Measurements from ENCODE around the gene OAS1. TPM values are rescaled to one million over a fixed set of nuclear protein-coding genes. Genes with fewer than 3 reads are reported as not detected.

OAS1 gene
- polyA plus RNA-seq, 1 donor (not counting 4 experiments of a cell fraction or from before 2014, with no cell fraction given) = 88.3 TPM

DNA sequence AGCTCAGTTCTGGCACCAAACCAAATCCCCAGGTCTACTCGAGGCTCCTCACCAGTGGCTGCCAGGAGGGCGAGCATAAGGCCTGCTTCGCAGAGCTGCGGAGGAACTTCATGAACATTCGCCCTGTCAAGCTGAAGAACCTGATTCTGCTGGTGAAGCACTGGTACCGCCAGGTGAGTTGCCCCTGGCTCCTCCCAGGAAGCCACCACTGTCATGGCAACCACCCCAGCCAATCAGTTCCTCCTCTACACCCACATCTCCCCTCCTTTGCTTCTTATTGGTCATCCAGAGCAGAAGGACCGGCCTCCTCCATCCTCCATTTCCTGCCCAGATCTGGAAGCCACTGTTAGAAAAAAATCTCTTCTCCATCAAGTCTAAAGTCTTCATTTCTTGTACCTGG, 54.3 kb downstream of the OAS1 start:
- Histone ChIP-seq H2AFZ (ENCODE audit: control insufficient read depth, low read length) (no peak overlapping the region), H3K36me3 (ENCODE audit: control insufficient read depth in 2 of 2, extremely low read depth in 1 of 2, insufficient read depth in 2 of 2, low read length in 2 of 2) (peaks cover 27 to 34% of the 10 kb centered on the region in 2 experiments), H3K27me3 (ENCODE audit: control insufficient read depth, extremely low read depth, insufficient read depth, low read length) (no peaks in the 10 kb centered on the region), H3K4me3 (ENCODE audit: control insufficient read depth in 2 of 3, extremely low read depth in 1 of 3, insufficient read depth in 2 of 3, low read depth in 1 of 3, low read length in 3 of 3) (no peak overlapping the region), H3K9ac (ENCODE audit: control insufficient read depth, extremely low read depth, insufficient read depth, low read length) (no peak overlapping the region), H3K27ac (ENCODE audit: control insufficient read depth, insufficient read depth, low read length) (no peak overlapping the region), H3K9me1 (ENCODE audit: control insufficient read depth, extremely low read depth, insufficient read depth, low read length) (no peaks in the 10 kb centered on the region), H3K9me3 (ENCODE audit: control insufficient read depth, low read depth, low read length) (no peaks in the 10 kb centered on the region), H3K4me1 (ENCODE audit: control insufficient read depth, extremely low read depth, insufficient read depth, low read length) (no peaks in the 10 kb centered on the region), H3K4me2 (ENCODE audit: control insufficient read depth, extremely low read depth, insufficient read depth, low read depth, low read length) (no peak overlapping the region), H3K79me2 (ENCODE audit: control insufficient read depth, insufficient read depth, low read length) (no peaks in the 10 kb centered on the region), H4K20me1 (ENCODE audit: control insufficient read depth, extremely low read depth, insufficient read depth, low read length) (no peaks in the 10 kb centered on the region)
- DNase-seq (ENCODE audit: low read depth, low spot score) (no peak), FAIRE-seq (no peak)
- TF ChIP-seq EZH2 (IDR thresholded peaks at IDR 0.05; ENCODE audit: low read length) (no peak), CTCF (optimal IDR thresholded peaks at IDR 0.05 in 1 of 3, IDR thresholded peaks at IDR 0.05 in 1 of 3, conservative IDR thresholded peaks at IDR 0.05 in 1 of 3; ENCODE audit: extremely low read depth in 1 of 3, insufficient read depth in 2 of 3, low read length in 3 of 3) (no peak)
- dilution Hi-C loops (cut with MboI; ENCODE audit: extremely low pct_ligation_motif_present, low sequenced_read_pairs) = no loop called here

DNA sequence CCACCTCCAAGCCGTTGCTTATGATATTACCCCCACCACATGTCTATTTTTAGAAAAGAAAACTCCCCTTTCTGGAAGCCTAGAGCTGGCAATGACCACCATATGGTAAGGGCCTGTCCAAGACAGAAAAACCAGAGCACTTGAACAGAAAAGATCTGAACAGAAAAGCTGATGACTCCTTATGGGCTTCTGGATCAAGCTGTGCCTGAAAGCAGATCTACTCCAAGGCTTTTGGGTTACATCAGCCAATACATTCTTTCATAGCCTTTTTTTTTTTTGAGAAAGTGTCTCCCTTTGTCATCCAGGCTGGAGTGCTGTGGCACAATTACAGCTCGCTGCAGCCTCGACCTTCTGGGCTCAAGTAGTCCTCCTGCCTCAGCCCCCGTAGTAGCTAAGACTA, 54.8 kb downstream of the OAS1 start:
- DNase-seq (ENCODE audit: low read depth, low spot score) (no peak), FAIRE-seq (no peak)
- Histone ChIP-seq H3K9ac (ENCODE audit: control insufficient read depth, extremely low read depth, insufficient read depth, low read length) (no peak overlapping the region), H3K9me3 (ENCODE audit: control insufficient read depth, low read depth, low read length) (no peaks in the 10 kb centered on the region), H3K4me3 (ENCODE audit: control insufficient read depth in 2 of 3, extremely low read depth in 1 of 3, insufficient read depth in 2 of 3, low read depth in 1 of 3, low read length in 3 of 3) (no peak overlapping the region), H3K27me3 (ENCODE audit: control insufficient read depth, extremely low read depth, insufficient read depth, low read length) (no peaks in the 10 kb centered on the region), H3K79me2 (ENCODE audit: control insufficient read depth, insufficient read depth, low read length) (no peaks in the 10 kb centered on the region), H4K20me1 (ENCODE audit: control insufficient read depth, extremely low read depth, insufficient read depth, low read length) (no peaks in the 10 kb centered on the region), H3K27ac (ENCODE audit: control insufficient read depth, insufficient read depth, low read length) (no peak overlapping the region), H3K36me3 (ENCODE audit: control insufficient read depth in 2 of 2, extremely low read depth in 1 of 2, insufficient read depth in 2 of 2, low read length in 2 of 2) (peaks cover 29 to 37% of the 10 kb centered on the region in 2 experiments), H3K9me1 (ENCODE audit: control insufficient read depth, extremely low read depth, insufficient read depth, low read length) (no peaks in the 10 kb centered on the region), H3K4me2 (ENCODE audit: control insufficient read depth, extremely low read depth, insufficient read depth, low read depth, low read length) (no peak overlapping the region), H2AFZ (ENCODE audit: control insufficient read depth, low read length) (no peak overlapping the region), H3K4me1 (ENCODE audit: control insufficient read depth, extremely low read depth, insufficient read depth, low read length) (no peaks in the 10 kb centered on the region)
- dilution Hi-C loops (cut with MboI; ENCODE audit: extremely low pct_ligation_motif_present, low sequenced_read_pairs) = no loop called here
- TF ChIP-seq CTCF (optimal IDR thresholded peaks at IDR 0.05 in 1 of 3, IDR thresholded peaks at IDR 0.05 in 1 of 3, conservative IDR thresholded peaks at IDR 0.05 in 1 of 3; ENCODE audit: extremely low read depth in 1 of 3, insufficient read depth in 2 of 3, low read length in 3 of 3) = no peak
- TF ChIP-seq EZH2 (IDR thresholded peaks at IDR 0.05; ENCODE audit: low read length) = no peak
